ENCODE results near the gene PSPH. TPM values are rescaled to one million over a fixed set of nuclear protein-coding genes. Genes with fewer than 3 reads are reported as not detected.
"Not testable (repeated sequence)": the region's sequence is repeated elsewhere in the genome, so short reads cannot be mapped to it uniquely, and the experiment has no call there.

PSPH gene
- total RNA-seq, 1 donor from 2014 or later, result 51.6 TPM

DNA sequence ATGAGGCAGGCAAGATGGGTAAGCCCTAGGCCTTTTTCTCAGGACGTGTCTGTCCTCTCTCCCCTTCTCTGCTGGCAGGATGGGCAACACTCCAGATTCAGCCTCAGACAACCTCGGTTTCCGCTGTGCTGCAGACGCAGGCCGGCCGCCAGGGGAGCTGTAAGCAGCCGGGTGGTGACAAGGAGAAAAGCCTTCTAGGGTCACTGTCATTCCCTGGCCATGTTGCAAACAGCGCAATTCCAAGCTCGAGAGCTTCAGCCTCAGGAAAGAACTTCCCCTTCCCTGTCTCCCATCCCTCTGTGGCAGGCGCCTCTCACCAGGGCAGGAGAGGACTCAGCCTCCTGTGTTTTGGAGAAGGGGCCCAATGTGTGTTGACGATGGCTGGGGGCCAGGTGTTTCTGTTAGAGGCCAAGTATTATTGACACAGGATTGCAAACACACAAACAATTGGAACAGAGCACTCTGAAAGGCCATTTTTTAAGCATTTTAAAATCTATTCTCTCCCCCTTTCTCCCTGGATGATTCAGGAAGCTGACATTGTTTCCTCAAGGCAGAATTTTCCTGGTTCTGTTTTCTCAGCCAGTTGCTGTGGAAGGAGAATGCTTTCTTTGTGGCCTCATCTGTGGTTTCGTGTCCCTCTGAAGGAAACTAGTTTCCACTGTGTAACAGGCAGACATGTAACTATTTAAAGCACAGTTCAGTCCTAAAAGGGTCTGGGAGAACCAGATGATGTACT, 28.4 kb upstream of the PSPH start:
- TF ChIP-seq, protein P1, sequence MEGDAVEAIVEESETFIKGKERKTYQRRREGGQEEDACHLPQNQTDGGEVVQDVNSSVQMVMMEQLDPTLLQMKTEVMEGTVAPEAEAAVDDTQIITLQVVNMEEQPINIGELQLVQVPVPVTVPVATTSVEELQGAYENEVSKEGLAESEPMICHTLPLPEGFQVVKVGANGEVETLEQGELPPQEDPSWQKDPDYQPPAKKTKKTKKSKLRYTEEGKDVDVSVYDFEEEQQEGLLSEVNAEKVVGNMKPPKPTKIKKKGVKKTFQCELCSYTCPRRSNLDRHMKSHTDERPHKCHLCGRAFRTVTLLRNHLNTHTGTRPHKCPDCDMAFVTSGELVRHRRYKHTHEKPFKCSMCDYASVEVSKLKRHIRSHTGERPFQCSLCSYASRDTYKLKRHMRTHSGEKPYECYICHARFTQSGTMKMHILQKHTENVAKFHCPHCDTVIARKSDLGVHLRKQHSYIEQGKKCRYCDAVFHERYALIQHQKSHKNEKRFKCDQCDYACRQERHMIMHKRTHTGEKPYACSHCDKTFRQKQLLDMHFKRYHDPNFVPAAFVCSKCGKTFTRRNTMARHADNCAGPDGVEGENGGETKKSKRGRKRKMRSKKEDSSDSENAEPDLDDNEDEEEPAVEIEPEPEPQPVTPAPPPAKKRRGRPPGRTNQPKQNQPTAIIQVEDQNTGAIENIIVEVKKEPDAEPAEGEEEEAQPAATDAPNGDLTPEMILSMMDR (IDR thresholded peaks at IDR 0.05; ENCODE audit: partially characterized antibody, unreplicated experiment), result peak; percentile 21
- H3K9me3 Mint-ChIP-seq (ENCODE audit: unreplicated experiment), result peaks cover 2% of the 10 kb centered on the region
- H3K27ac Mint-ChIP-seq (ENCODE audit: unreplicated experiment), result no peak overlapping the region
- H3K36me3 Mint-ChIP-seq (ENCODE audit: unreplicated experiment), result no peaks in the 10 kb centered on the region
- H3K4me3 Mint-ChIP-seq (ENCODE audit: unreplicated experiment), result no peak overlapping the region
- peak; percentile 32 for DNase-seq
- no peaks in the 10 kb centered on the region for H3K4me1 Mint-ChIP-seq (ENCODE audit: low read depth, unreplicated experiment)
- peaks cover 3% of the 10 kb centered on the region for H3K27me3 Mint-ChIP-seq (ENCODE audit: unreplicated experiment)

DNA sequence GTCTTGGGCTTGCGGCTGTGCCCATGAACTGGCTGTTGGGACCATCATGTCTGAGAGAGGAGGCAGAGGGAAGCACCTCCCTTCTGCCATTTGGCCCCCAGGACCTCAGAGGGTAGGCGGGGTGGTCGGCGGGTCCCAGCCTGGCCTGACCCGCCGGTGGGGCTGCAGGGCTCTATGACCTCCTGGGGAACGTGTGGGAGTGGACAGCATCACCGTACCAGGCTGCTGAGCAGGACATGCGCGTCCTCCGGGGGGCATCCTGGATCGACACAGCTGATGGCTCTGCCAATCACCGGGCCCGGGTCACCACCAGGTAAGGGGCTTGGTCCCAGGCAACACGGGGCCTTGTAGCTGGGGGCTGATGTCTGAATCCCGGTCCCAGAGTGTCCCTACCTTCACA, 27.0 kb upstream of the PSPH start:
- DNase-seq, result no peak
- Mint-ChIP-seq H3K27ac (ENCODE audit: unreplicated experiment) (no peak overlapping the region), H3K4me3 (ENCODE audit: unreplicated experiment) (no peak overlapping the region), H3K36me3 (ENCODE audit: unreplicated experiment) (no peaks in the 10 kb centered on the region), H3K27me3 (ENCODE audit: unreplicated experiment) (peaks cover 3% of the 10 kb centered on the region), H3K4me1 (ENCODE audit: low read depth, unreplicated experiment) (no peaks in the 10 kb centered on the region), H3K9me3 (ENCODE audit: unreplicated experiment) (no peaks in the 10 kb centered on the region)
- TF ChIP-seq, protein P1 (IDR thresholded peaks at IDR 0.05; ENCODE audit: partially characterized antibody, unreplicated experiment), result no peak

DNA sequence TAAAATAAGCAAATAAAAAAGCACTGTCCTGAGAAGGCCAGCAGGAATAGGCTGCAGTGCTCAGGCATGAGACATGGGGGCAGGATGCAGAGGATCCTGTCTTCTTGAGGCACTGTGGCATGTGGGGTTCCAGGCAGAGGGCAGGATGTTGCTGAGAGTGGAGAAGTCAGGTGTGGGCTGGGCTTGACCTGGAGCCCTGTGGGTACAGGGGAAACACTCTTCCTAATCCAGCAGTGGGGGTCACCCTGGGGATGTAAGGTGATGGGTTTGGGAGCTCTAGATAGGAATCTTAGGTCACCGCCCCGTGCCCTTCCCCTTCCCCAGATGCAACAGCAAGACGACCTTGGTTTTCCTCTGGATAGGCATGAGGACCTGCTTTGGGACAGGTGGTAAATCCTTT, 26.4 kb upstream of the PSPH start:
- Mint-ChIP-seq H3K4me3 (ENCODE audit: unreplicated experiment) (no peak overlapping the region), H3K36me3 (ENCODE audit: unreplicated experiment) (no peaks in the 10 kb centered on the region), H3K27me3 (ENCODE audit: unreplicated experiment) (peaks cover 3% of the 10 kb centered on the region), H3K27ac (ENCODE audit: unreplicated experiment) (no peak overlapping the region), H3K9me3 (ENCODE audit: unreplicated experiment) (peaks cover 2% of the 10 kb centered on the region), H3K4me1 (ENCODE audit: low read depth, unreplicated experiment) (no peaks in the 10 kb centered on the region)
- TF ChIP-seq, protein P1 (IDR thresholded peaks at IDR 0.05; ENCODE audit: partially characterized antibody, unreplicated experiment), result no peak
- DNase-seq, result no peak

DNA sequence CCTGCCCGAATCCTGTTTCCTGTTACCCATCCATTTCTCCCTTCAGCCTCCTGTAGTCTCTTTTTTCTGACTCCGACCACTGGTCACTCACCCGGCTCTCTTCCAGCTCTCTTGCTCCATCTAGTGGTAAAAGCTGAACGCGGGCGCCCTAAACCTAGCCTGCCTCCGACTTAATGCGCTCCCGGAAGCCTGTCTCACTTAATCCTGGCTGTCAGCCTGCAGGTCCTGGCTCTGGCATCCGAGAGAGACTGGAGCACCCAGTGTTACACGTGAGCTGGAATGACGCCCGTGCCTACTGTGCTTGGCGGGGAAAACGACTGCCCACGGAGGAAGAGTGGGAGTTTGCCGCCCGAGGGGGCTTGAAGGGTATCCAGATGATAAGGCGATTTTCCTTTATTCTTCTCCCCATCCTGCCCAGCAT, 23.1 kb upstream of the PSPH start:
- peak; percentile 84 for DNase-seq
- Mint-ChIP-seq H3K4me1 (ENCODE audit: low read depth, unreplicated experiment) (no peaks in the 10 kb centered on the region), H3K36me3 (ENCODE audit: unreplicated experiment) (peaks cover 4% of the 10 kb centered on the region), H3K27me3 (ENCODE audit: unreplicated experiment) (peaks cover 3% of the 10 kb centered on the region), H3K27ac (ENCODE audit: unreplicated experiment) (peak overlapping the region; percentile 29), H3K4me3 (ENCODE audit: unreplicated experiment) (no peak overlapping the region), H3K9me3 (ENCODE audit: unreplicated experiment) (peaks cover 2% of the 10 kb centered on the region)
- TF ChIP-seq, protein P1 (IDR thresholded peaks at IDR 0.05; ENCODE audit: partially characterized antibody, unreplicated experiment), result peak; percentile 84

DNA sequence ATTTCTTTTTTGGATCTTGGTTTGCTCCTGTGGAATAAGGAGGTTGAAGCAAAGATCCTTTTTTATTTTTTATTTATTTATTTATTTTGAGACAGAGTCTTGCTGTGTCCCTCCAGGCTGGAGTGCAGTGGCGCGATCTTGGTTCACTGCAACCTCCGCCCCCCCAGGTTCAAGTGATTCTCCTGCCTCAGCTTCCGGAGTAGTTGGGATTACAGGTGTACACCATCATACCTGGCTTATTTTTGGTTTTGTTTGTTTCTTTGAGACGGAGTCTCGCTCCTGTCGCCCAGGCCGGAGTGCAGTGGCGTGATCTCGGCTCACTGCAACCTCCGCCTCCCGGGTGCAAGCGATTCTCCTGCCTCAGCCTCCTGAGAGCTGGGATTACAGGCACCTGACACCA, 15.1 kb upstream of the PSPH start:
- DNase-seq; H3K36me3 Mint-ChIP-seq (ENCODE audit: unreplicated experiment): not testable (repeated sequence)

More for the DNA sequence above, 15.1 kb upstream of the PSPH start:
- H3K27me3 Mint-ChIP-seq (ENCODE audit: unreplicated experiment); H3K9me3 Mint-ChIP-seq (ENCODE audit: unreplicated experiment); H3K27ac Mint-ChIP-seq (ENCODE audit: unreplicated experiment); H3K4me3 Mint-ChIP-seq (ENCODE audit: unreplicated experiment); H3K4me1 Mint-ChIP-seq (ENCODE audit: low read depth, unreplicated experiment): not testable (repeated sequence)
